Memory B cell (primary cell): ENCODE results near the gene GKAP1.
A peak's percentile ranks its signal among the peaks of the same experiment; 100 is the strongest.
"Not testable (repeated sequence)": the region's sequence is repeated elsewhere in the genome, so short reads cannot be mapped to it uniquely, and the experiment has no call there.

Experiments
- ATAC-seq: fragments of 150-1000 bp; cut with Tn5 transposase; 2 replicates; pipeline ENCODE4 v1.10.0; 2021; ENCODE audit warnings: low read depth, mild to moderate bottlenecking, moderate library complexity
- DNase-seq, 2 donors: peaks; one replicate each; pipeline ENCODE4 v3.0.0; 2022; ENCODE audit warnings: low spot score in 2 of 2
- H3K27ac Mint-ChIP-seq: one replicate; pipeline ENCODE4 v1.8.0; 2022; ENCODE audit warnings: mild to moderate bottlenecking, moderate library complexity, mixed read lengths
- H3K27me3 Mint-ChIP-seq: one replicate; pipeline ENCODE4 v1.8.0; 2022; ENCODE audit warnings: mixed read lengths
- H3K36me3 Mint-ChIP-seq: one replicate; pipeline ENCODE4 v1.8.0; 2022; ENCODE audit warnings: mild to moderate bottlenecking, mixed read lengths
- H3K4me1 Mint-ChIP-seq: one replicate; pipeline ENCODE4 v1.8.0; 2022; ENCODE audit warnings: mixed read lengths
- H3K4me3 Mint-ChIP-seq: one replicate; pipeline ENCODE4 v1.8.0; 2022; ENCODE audit warnings: mild to moderate bottlenecking, moderate library complexity, mixed read lengths
- H3K9me3 Mint-ChIP-seq: one replicate; pipeline ENCODE4 v1.8.0; 2022; ENCODE audit warnings: mixed read lengths

GKAP1 gene

GRCh38 chr9:83817356-83818278 is at the start of gene GKAP1:
Gene GKAP1 (minus strand): TSS chr9:83817769. CDS start chr9:83806517, 11,252 bp downstream.
- not testable (repeated sequence) for H3K9me3 Mint-ChIP-seq, H3K36me3 Mint-ChIP-seq, H3K27me3 Mint-ChIP-seq, H3K4me1 Mint-ChIP-seq
- ATAC-seq (peak; percentile 81), DNase-seq (peak; percentile 81 to 85)
- Mint-ChIP-seq H3K27ac (peak within 1 kb of the TSS; percentile 90), H3K4me3 (peak within 1 kb of the TSS; percentile 95)

DNA sequence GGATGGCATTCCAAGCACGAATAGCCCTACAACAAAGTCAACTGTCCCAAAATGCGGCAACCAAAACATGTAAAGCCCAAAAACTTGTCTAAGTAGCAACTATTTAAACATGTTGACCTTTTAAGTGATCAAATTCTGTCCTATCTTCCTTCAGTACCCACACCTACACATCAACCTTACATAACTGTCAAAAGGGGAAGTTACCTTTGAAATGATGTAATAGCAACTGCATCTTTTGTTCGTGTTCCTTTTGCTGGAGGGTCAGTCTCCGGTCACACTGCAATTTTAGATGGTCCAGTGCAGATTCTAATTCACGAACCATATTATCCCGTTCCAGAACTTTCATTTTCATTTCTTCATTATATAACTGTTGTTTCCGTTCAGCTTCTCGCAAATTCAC is 32.3 kb upstream of the GKAP1 start:
- not testable (repeated sequence) for H3K4me1 Mint-ChIP-seq, H3K4me3 Mint-ChIP-seq, DNase-seq, H3K9me3 Mint-ChIP-seq, H3K36me3 Mint-ChIP-seq, H3K27me3 Mint-ChIP-seq
- ATAC-seq, result peak; percentile 95
- peak overlapping the region; percentile 76 for H3K27ac Mint-ChIP-seq

DNA sequence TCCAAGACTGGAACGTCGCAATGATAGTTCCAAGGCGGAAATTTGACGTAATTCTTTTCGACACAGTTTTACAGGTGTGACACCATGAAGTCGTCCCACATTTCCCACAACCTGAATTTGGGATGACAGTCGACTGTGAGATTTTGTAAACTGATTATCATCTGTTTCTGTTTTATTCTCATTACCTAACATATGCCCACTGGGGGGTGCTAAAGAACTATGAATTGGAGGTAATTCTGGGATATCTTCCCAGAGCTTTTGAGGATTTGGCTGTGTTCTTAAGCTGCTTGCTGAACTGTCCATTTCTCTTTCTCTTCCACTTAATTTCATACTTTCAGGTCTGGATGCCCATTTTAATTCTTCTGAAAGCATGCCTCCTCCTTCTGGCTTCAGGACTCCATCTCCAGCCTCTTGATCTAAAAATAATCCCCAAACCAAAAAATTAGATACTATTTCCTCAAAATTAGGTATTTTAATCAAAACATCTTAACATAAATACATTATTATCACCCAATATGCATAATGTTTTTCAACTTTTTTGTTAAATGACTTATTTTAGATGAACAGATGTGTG is 19.6 kb upstream of the GKAP1 start:
- ATAC-seq, H3K4me1 Mint-ChIP-seq, H3K36me3 Mint-ChIP-seq, H3K27me3 Mint-ChIP-seq, H3K27ac Mint-ChIP-seq, DNase-seq, H3K4me3 Mint-ChIP-seq, H3K9me3 Mint-ChIP-seq: not testable (repeated sequence)

DNA sequence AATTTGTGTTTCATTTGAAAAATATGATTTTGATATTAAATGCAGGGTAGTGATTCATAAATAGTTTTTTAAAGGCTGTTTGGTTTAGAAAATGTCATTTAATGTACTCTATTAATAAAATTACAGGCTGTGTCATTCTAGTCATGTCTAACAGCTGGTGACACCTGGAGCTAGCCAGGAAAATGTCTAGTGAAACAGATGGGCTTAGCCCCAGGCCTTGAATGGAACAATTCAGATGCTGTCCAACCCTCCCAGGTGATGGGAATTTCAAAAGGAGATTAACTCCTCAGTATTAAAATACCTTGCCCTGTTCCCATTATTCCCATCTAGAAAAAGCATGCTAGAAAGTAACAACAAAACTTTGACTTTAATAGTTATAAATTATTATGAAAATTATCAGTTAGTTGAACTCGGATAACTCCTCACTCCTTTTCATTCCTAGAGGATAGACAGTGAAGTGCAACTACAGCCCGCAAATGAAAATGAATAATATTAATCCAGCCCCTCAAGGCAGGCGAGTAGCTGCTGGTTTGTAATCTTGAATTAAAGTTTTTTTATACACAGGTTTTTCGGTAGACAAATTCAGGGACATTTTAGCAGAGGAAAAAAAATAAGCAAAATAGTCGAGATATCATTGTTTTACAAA is 13.0 kb upstream of the GKAP1 start:
- H3K4me1 Mint-ChIP-seq, H3K36me3 Mint-ChIP-seq, H3K4me3 Mint-ChIP-seq, H3K27me3 Mint-ChIP-seq, ATAC-seq, H3K27ac Mint-ChIP-seq, DNase-seq, H3K9me3 Mint-ChIP-seq: not testable (repeated sequence)

DNA sequence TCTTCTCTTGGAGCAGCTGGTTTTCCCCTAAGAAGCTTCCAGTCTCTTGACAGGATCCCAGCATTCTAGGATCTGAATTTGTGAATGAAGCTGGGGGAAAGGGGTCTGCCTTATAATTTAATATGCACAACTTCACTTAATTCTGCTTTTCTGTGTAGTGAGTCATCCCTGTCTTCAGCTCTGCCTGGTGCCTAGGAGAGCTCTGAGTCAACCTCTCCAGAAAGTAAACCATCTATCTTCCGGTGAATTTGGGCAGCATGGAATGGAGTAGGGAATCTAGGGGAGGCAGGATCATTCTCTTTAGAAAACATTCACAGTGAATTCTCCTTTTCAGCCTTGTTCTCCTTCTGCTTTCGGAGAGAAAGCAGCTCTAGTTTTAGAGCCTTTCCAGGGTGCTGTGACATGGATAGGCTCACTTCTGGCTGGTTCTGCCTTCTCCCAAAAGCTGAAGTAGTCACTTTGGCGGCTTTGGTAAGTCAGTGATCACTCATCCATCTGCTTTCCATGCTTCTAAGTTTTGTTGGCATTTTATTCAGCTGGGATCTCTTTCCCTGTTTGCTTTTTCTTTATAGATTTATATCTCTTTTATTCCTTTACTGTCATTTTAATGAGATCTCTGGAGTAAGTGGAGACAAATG is 7.5 kb upstream of the GKAP1 start:
- not testable (repeated sequence) for H3K4me3 Mint-ChIP-seq, H3K4me1 Mint-ChIP-seq, H3K9me3 Mint-ChIP-seq, ATAC-seq, DNase-seq, H3K27ac Mint-ChIP-seq, H3K27me3 Mint-ChIP-seq, H3K36me3 Mint-ChIP-seq

DNA sequence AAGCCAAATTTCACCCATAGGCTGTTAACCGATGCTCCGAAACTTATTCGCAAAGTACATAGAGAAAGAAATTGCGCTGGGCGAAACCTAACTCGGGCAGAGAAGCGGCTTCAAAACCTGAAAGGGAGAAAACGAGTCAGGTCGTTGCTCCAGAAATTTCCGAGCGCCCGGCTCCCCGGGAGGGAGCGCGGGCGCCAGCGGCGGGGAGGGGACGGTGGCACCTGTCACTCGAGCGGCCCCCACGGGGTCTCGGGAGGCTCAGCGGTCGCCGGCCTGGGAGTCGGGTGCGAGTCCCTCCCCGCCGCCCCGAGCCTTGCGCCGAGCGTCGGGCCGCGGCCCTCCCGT is 586 bp downstream of the GKAP1 start:
- H3K4me3 Mint-ChIP-seq, result peak overlapping the region; percentile 83
- H3K27ac Mint-ChIP-seq, result peak overlapping the region; percentile 90
- not testable (repeated sequence) for H3K27me3 Mint-ChIP-seq, H3K4me1 Mint-ChIP-seq, H3K36me3 Mint-ChIP-seq, H3K9me3 Mint-ChIP-seq, DNase-seq
- peak; percentile 1 for ATAC-seq

- ATAC-seq, H3K4me3 Mint-ChIP-seq, H3K9me3 Mint-ChIP-seq, H3K27ac Mint-ChIP-seq, DNase-seq, H3K27me3 Mint-ChIP-seq, H3K4me1 Mint-ChIP-seq, H3K36me3 Mint-ChIP-seq: not testable (repeated sequence)
Measured at GRCh38 chr9:83815120-83815519, 2.4 kb downstream of the GKAP1 start.

DNA sequence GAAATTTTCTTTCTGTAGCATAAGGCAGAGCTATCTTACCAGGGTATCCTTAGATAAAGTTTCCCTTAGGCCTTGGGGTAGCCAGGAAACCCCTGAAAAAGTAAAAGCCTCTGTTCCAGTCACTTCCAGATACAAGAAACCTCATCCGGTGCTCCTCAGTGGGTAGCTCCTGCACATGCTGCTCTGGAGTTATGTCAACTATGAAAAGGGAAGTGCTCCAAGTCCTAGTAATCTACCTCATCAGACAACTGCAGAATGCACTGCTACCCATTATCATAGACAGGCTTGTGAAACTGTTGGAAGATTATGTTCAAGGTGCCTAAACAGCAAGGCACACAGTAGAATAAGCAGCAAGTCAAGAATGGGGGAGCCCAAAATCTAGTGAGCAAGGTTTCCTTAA is 8.4 kb downstream of the GKAP1 start:
- H3K4me3 Mint-ChIP-seq, H3K9me3 Mint-ChIP-seq, H3K36me3 Mint-ChIP-seq, H3K27me3 Mint-ChIP-seq, DNase-seq, H3K27ac Mint-ChIP-seq, ATAC-seq, H3K4me1 Mint-ChIP-seq: not testable (repeated sequence)

DNA sequence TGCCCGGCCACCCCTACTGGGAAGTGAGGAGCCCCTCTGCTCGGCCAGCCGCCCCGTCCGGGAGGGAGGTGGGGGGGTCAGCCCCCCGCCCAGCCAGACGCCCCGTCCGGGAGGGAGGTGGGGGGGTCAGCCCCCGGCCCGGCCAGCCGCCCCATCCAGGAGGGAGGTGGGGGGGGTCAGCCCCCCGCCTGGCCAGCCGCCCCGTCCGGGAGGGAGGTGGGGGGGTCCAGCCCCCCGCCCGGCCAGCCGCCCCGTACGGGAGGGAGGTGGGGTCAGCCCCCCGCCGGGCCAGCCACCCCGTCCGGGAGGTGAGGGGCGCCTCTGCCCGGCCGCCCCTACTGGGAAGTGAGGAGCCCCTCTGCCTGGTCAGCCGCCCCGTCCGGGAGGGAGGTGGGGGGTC is 13.1 kb downstream of the GKAP1 start:
- not testable (repeated sequence) for H3K27ac Mint-ChIP-seq

DNA sequence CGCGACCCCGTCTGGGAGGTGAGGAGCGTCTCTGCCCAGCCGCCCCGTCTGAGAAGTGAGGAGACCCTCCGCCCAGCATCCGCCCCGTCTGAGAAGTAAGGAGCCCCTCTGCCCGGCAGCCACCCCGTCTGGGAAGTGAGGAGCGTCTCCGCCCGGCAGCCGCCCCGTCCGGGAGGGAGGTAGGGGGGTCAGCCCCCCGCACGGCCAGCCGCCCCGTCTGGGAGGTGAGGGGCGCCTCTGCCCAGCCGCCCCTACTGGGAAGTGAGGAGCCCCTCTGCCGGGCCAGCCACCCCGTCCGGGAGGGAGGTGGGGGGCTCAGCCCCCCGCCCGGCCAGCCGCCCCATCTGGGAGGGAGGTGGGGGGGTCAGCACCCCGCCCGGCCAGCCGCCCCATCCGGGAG is 13.6 kb downstream of the GKAP1 start:
- DNase-seq, H3K4me3 Mint-ChIP-seq, H3K36me3 Mint-ChIP-seq, H3K27ac Mint-ChIP-seq, H3K4me1 Mint-ChIP-seq, ATAC-seq, H3K9me3 Mint-ChIP-seq, H3K27me3 Mint-ChIP-seq: not testable (repeated sequence)

More for the DNA sequence above, 13.1 kb downstream of the GKAP1 start:
- not testable (repeated sequence) for ATAC-seq, DNase-seq, H3K36me3 Mint-ChIP-seq, H3K27me3 Mint-ChIP-seq, H3K9me3 Mint-ChIP-seq, H3K4me1 Mint-ChIP-seq, H3K4me3 Mint-ChIP-seq

DNA sequence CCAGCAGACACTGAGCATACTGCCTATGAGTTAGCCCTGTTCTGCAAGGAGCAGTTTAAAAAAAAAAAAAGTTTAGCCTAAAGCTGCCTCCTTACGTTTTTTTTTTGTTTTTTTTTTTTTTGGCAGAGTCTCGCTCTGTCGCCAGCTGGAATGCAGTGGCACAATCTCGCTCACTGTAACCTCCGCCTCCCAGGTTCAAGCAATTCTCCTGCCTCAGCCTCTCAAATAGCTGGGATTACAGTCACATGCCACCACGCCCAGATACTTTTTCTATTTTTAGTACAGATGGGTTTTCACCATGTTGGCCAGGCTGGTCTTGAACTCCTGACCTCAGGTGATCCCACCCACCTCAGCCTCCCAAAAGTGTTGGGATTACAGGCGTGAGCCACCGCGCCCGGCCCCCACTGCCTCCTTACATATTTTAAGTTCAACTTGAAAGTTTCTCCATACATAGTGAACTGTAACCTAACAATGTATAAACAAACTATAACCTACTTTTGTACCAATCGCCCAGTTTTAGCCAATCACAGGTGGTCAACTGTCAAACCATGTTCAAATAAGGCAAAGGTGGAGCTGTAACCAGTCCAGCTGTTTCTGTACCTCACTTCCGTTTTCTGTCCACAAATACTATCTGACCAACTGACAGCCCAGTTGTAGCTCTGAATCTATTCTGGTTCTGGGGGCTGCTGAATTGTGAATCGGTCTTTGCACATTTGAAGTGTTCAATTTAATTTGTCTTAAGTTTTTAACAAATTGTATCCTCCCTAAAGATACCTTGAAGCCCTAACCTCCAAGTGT is 17.1 kb downstream of the GKAP1 start:
- DNase-seq (no peak), ATAC-seq (no peak)
- Mint-ChIP-seq H3K4me3 (no peak overlapping the region), H3K36me3 (peaks cover 15% of the 10 kb centered on the region), H3K9me3 (no peaks in the 10 kb centered on the region), H3K27me3 (no peaks in the 10 kb centered on the region), H3K27ac (no peak overlapping the region), H3K4me1 (no peaks in the 10 kb centered on the region)

GRCh38 chr9:83794051-83794450 is 23.5 kb downstream of the GKAP1 start:
- Mint-ChIP-seq H3K9me3 (no peaks in the 10 kb centered on the region), H3K36me3 (peaks cover 17% of the 10 kb centered on the region), H3K4me3 (no peak overlapping the region), H3K4me1 (no peaks in the 10 kb centered on the region), H3K27ac (no peak overlapping the region), H3K27me3 (no peaks in the 10 kb centered on the region)
- DNase-seq (no peak), ATAC-seq (no peak)

DNA sequence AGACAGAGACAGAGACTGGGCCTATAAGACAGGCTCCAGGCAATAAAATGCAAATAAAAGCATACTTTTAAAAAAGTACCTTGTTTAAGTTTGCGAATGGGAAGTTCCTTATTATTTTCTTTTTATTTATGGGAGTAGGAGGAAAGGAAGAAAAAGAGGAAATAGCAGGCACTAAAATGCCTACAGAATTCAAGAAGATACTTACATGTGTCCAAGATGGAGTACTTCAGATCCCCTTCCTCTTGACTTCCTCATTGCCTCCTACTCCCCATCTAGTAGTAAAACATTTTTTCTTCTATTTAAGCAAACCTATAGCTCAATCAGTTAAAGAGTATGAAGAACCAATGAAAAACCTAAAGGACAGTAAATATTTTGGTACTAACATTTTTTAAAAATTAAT is 24.8 kb downstream of the GKAP1 start:
- H3K4me1 Mint-ChIP-seq, result no peaks in the 10 kb centered on the region
- no peak overlapping the region for H3K4me3 Mint-ChIP-seq
- ATAC-seq, result no peak
- no peaks in the 10 kb centered on the region for H3K9me3 Mint-ChIP-seq
- H3K27me3 Mint-ChIP-seq, result no peaks in the 10 kb centered on the region
- no peak overlapping the region for H3K27ac Mint-ChIP-seq
- H3K36me3 Mint-ChIP-seq, result peaks cover 12% of the 10 kb centered on the region
- no peak for DNase-seq
